HK-2 (cell line): Measurements from ENCODE around the gene TMEM37.

Experiments
- DNase-seq: peaks from one replicate; pipeline ENCODE4 v3.0.0-alpha.2; 2018; ENCODE audit not compliant: unreplicated experiment

The TMEM37 gene

GRCh38 chr2:119433636-119434327 is 2.1 kb downstream of the TMEM37 start:
- DNase-seq = no peak

- no peak for DNase-seq
Observed at GRCh38 chr2:119434664-119435063, 3.0 kb downstream of the TMEM37 start.

GRCh38 chr2:119435081-119435952 is 3.7 kb downstream of the TMEM37 start:
- DNase-seq = no peak

- no peak for DNase-seq
Observed at GRCh38 chr2:119435953-119436297, 4.3 kb downstream of the TMEM37 start.

GRCh38 chr2:119436993-119437772 is 5.5 kb downstream of the TMEM37 start:
- no peak for DNase-seq

- no peak for DNase-seq
Observed at GRCh38 chr2:119438128-119438656, 6.5 kb downstream of the TMEM37 start.

GRCh38 chr2:119438726-119439284 is 7.2 kb downstream of the TMEM37 start:
- DNase-seq = no peak

- DNase-seq = no peak
Observed at GRCh38 chr2:119439574-119440500, 8.2 kb downstream of the TMEM37 start.

GRCh38 chr2:119440501-119440870 is 8.8 kb downstream of the TMEM37 start:
- DNase-seq = no peak

- DNase-seq = no peak
Observed at GRCh38 chr2:119440873-119441272, 9.2 kb downstream of the TMEM37 start.

GRCh38 chr2:119441376-119442225 is 9.9 kb downstream of the TMEM37 start:
- DNase-seq = no peak

GRCh38 chr2:119442226-119442619 is 10.6 kb downstream of the TMEM37 start:
- DNase-seq = no peak

GRCh38 chr2:119442850-119443249 is 11.2 kb downstream of the TMEM37 start:
- DNase-seq = no peak

GRCh38 chr2:119446037-119446436 is 14.4 kb downstream of the TMEM37 start:
- DNase-seq = no peak

- DNase-seq = no peak
Observed at GRCh38 chr2:119448427-119449141, 16.9 kb downstream of the TMEM37 start.

- no peak for DNase-seq
Observed at GRCh38 chr2:119449521-119449920, 17.9 kb downstream of the TMEM37 start.

- no peak for DNase-seq
Observed at GRCh38 chr2:119451336-119452050, 19.8 kb downstream of the TMEM37 start.

- no peak for DNase-seq
Observed at GRCh38 chr2:119453972-119454593, 22.4 kb downstream of the TMEM37 start.
